IPS-11a (cell line): ENCODE measurements around the gene CYBRD1.
A peak's percentile ranks its signal among the peaks of the same experiment; 100 is the strongest.
"Not testable (repeated sequence)": the region's sequence is repeated elsewhere in the genome, so short reads cannot be mapped to it uniquely, and the experiment has no call there.

Experiments
- H3K4me3 ChIP-seq: one replicate; pipeline ENCODE4 v1.5.1; 2013; ENCODE audit warnings: low read depth, low read length, control low read depth

CYBRD1 gene

DNA sequence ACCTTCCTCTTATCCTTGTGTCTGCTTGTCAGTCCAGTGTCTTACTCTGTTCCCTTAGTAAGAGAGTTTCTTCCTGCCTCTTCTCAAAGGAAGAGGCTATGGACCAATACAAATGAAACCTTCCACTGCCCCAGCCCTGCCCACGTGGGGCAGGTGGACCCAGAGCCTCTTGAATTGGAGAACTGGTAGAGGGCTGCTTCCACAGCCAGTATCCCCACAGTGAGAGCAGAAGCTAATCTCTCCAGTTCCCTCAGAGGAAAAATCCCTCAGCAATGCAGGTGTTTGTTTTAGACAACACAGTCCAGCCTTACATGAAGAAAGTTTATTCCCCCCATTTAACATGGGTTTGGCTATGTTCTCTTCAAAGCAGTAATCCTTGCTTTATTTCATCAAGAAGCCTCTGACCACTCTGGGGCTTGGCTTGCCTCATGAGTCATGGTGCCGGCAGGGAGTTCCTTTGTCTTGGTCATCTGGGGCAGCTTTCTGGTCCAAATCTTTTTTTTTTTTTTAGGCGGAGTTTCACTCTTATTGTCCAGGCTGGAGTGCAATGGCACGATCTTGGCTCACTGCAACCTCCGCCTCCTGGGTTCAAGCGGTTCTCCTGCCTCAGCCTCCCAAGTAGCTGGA, 6.5 kb upstream of the CYBRD1 start:
- no peak overlapping the region for H3K4me3 ChIP-seq

DNA sequence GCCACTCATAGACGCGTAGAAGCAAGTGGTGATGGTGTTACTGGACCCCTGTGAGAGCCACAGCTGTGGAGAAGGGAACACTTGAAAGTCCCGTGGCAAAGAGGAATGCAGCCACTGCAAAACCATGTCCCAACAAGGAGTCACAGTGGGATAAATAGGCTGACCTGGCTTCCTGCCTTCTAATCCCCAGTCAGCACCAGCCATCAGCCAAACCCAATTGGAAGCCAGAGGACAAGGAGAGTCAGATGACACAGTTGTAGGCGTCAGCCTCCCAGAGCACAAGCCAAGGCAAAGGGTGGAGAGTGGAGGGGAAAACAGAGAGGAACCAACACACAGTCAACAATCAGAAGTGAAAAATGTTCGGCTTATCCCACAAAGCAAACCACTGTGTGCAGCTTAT, 5.5 kb upstream of the CYBRD1 start:
- no peak overlapping the region for H3K4me3 ChIP-seq

DNA sequence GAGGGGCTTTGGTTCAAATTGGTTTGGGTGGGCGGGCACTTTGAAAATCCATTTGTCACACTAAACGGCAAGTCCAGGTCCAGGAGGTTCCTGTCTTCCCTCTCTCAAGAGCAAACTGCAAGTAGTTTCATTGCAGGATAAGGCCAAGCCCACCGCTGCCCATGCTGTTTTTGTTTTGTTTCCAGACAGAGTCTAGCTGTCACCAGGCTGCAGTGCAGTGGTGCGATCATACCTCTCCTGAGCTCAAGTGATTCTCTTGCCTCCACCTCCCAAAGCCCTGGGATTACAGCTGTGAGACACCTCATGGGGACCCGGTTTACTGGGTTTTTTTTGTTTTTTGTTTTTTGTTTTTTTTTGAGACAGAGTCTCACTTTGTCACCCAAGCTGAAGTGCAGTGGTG, 1.8 kb upstream of the CYBRD1 start:
- H3K4me3 ChIP-seq, result no peak overlapping the region

GRCh38 chr2:171521361-171522051, 768 bp upstream of the CYBRD1 start:
- H3K4me3 ChIP-seq, result peak overlapping the region; percentile 75

DNA sequence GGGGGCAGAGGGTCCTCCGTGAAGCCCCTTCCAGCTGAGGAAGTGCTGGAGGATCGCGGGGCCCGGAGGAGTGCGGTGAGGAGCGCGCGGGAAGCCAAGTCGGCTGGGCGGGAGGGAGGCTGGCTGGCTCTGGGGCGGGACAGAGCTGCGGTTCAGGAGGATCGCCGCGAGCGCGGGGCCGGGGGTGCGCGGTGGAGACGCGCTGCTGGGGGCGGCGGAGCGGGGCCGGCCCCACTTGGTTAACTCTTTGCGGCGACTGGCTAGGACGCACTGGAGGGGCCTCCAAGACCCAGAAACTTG, 464 bp downstream of the CYBRD1 start:
- peak overlapping the region; percentile 75 for H3K4me3 ChIP-seq

- H3K4me3 ChIP-seq, result peak overlapping the region; percentile 75
Observed at GRCh38 chr2:171523088-171524017, 1.1 kb downstream of the CYBRD1 start.

DNA sequence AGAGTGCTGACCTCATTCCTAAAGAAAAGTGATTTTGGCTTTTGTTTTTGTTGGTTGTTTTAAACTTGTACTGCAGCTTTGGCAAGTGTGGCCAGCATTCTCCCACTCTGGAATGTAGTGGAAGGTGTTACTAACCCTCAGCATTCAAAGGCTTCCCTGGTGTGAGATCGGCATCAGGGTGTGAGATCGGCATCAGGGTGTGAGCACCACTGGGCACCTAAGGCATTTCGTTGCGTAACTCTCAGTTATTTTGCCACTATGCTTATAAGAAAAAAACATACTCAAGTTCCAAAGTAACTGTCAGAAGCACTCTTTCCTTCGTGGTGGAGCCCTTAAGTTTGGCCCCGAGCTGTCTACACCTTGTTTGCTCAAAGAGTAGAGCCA, 1.7 kb downstream of the CYBRD1 start:
- peak overlapping the region; percentile 75 for H3K4me3 ChIP-seq

DNA sequence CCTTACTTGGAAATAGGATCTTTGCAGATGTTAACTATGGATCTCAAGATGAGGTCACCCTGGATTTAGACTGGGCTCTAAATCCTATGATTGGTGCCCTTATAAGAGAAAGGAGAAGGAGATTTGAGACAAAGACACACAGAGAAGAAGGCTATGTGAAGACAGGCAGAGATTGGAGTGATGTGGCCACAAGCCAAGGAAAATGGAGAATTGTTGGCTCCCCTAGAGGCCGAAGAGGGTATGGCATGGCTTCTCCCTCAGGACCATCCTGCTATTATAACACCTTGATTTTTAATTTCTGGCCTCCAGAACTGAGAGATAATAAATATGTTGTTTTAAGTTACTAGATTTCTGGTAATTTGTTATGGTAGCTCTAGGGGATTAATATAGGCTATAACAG, 7.6 kb downstream of the CYBRD1 start:
- H3K4me3 ChIP-seq, result no peak overlapping the region

DNA sequence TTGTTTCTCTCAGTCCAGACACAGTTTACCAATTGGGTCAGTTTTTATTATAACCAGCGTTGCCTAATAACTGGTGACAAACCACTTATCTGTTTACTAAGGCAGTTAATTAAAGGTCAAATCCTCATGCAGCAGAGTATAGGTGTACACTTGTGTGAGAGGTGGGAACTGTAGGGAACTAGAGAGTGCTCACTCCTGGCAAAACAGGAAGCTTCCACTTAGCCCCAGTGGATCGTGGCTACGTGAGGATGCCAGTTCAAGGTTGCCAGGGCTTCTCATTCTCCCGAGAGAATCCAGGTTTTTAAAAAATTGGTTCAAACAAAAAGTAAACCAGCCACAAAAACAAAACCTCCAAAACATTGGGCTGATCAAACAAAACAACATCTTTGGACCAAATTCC, 8.1 kb downstream of the CYBRD1 start:
- H3K4me3 ChIP-seq, result no peak overlapping the region

- not testable (repeated sequence) for H3K4me3 ChIP-seq
Observed at GRCh38 chr2:171530859-171531258, 8.6 kb downstream of the CYBRD1 start.

GRCh38 chr2:171531291-171531690, 9.0 kb downstream of the CYBRD1 start:
- no peak overlapping the region for H3K4me3 ChIP-seq

- no peak overlapping the region for H3K4me3 ChIP-seq
Observed at GRCh38 chr2:171531836-171532450, 9.7 kb downstream of the CYBRD1 start.

GRCh38 chr2:171533331-171533730, 11.1 kb downstream of the CYBRD1 start:
- H3K4me3 ChIP-seq, result no peak overlapping the region

DNA sequence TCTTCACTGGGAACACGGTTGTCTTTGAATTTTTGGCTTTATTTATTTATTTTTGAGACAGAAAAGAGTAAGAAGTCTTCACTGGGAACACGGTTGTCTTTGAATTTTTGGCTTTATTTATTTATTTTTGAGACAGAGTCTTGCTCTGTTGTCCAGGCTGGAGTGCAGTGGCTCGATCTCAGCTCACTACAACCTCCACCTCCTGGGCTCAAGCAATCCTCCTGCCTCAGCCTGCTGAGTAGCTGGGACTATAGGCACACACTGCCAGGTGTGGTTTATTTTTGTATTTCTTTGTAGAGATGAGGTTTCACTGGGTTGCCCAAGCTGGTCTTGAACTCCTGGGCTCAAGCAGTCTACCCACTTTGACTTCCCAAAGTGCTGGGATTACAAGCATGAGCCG, 13.3 kb downstream of the CYBRD1 start:
- H3K4me3 ChIP-seq, result not testable (repeated sequence)

- H3K4me3 ChIP-seq, result no peak overlapping the region
Observed at GRCh38 chr2:171540437-171540836, 18.2 kb downstream of the CYBRD1 start.

GRCh38 chr2:171541202-171541887, 19.1 kb downstream of the CYBRD1 start:
- no peak overlapping the region for H3K4me3 ChIP-seq

- H3K4me3 ChIP-seq, result no peak overlapping the region
Observed at GRCh38 chr2:171545086-171545485, 22.8 kb downstream of the CYBRD1 start.

GRCh38 chr2:171547256-171547655, 25.0 kb downstream of the CYBRD1 start:
- H3K4me3 ChIP-seq, result no peak overlapping the region

DNA sequence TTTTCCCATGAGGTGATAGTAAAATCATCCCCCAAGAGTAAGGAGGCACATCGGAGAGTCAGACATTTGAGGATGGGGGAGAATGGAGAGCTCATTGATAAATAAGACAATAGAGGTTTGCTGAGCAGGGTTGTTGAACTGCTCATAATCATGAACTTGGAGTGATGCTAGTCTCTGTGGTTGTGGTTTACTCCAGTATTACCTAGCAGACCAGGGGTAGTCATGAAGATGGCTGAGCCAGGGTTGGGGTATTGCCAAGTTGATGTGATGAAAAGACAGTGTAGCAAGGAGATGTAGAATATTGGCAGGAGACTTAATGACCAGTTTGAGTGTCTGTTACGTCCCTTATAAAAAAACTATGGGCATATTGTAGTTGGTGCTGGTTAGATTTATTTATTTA, 25.4 kb downstream of the CYBRD1 start:
- no peak overlapping the region for H3K4me3 ChIP-seq

DNA sequence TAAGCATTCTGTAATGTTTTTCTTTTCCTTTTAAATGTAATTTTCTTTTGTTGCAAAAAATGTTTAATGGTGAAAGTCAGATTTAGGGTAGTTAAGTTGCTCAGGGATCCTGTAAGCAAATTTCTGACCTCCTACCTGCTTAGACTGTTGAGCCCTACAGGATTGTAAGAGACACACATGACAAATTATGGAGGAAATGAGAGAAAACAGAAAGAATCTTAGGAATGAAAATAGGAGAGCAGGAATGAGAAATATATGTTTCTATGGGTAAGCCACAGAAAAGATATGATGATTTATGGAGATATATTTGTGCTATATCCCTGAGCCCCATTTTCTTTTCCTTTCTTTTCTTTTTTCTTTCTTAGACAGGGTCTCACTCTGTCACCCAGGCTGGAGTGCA, 28.3 kb downstream of the CYBRD1 start:
- H3K4me3 ChIP-seq, result no peak overlapping the region

GRCh38 chr2:171551836-171552235, 29.6 kb downstream of the CYBRD1 start:
- H3K4me3 ChIP-seq, result no peak overlapping the region
